ENCODE results near the gene CCL22.
"Not testable (repeated sequence)": the region's sequence is repeated elsewhere in the genome, so short reads cannot be mapped to it uniquely, and the experiment has no call there.

- not testable (repeated sequence) for TF ChIP-seq EZH2 (IDR thresholded peaks at IDR 0.05; ENCODE audit: borderline replicate concordance, low read depth, low read length, severe bottlenecking); POLR2A (IDR thresholded peaks at IDR 0.05; ENCODE audit: low read depth, low read length); MYC (IDR thresholded peaks at IDR 0.05; ENCODE audit: low read depth, low read length)
- TF ChIP-seq, protein P1, sequence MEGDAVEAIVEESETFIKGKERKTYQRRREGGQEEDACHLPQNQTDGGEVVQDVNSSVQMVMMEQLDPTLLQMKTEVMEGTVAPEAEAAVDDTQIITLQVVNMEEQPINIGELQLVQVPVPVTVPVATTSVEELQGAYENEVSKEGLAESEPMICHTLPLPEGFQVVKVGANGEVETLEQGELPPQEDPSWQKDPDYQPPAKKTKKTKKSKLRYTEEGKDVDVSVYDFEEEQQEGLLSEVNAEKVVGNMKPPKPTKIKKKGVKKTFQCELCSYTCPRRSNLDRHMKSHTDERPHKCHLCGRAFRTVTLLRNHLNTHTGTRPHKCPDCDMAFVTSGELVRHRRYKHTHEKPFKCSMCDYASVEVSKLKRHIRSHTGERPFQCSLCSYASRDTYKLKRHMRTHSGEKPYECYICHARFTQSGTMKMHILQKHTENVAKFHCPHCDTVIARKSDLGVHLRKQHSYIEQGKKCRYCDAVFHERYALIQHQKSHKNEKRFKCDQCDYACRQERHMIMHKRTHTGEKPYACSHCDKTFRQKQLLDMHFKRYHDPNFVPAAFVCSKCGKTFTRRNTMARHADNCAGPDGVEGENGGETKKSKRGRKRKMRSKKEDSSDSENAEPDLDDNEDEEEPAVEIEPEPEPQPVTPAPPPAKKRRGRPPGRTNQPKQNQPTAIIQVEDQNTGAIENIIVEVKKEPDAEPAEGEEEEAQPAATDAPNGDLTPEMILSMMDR (IDR thresholded peaks at IDR 0.05; ENCODE audit: extremely low read depth in 1 of 2, insufficient read depth in 1 of 2, low read depth in 1 of 2, low read length in 2 of 2), result not testable (repeated sequence)
Observed at GRCh38 chr16:57342606-57343005, 16.0 kb upstream of the CCL22 start.
